ENCODE results near the gene C1R.

DNA sequence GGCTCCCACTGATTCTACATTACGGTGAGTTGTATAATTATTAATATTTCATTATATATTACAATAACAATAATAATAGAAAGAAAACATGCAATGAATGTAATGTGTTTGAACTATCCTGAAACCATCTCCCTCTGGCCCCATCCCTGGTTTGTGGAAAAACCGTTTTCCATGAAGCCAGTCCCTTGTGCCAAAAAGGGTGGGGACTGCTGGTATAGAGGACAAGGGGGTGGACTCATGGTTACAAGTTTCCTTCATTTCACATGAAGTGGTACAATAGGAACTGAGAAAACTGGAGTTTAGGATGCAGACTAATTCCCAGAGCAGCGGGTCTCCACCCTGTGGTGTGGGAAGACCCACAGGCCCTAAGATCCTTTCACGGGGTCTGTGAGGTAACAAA is 19.8 kb upstream of the C1R start:
- TF ChIP-seq, protein P1, sequence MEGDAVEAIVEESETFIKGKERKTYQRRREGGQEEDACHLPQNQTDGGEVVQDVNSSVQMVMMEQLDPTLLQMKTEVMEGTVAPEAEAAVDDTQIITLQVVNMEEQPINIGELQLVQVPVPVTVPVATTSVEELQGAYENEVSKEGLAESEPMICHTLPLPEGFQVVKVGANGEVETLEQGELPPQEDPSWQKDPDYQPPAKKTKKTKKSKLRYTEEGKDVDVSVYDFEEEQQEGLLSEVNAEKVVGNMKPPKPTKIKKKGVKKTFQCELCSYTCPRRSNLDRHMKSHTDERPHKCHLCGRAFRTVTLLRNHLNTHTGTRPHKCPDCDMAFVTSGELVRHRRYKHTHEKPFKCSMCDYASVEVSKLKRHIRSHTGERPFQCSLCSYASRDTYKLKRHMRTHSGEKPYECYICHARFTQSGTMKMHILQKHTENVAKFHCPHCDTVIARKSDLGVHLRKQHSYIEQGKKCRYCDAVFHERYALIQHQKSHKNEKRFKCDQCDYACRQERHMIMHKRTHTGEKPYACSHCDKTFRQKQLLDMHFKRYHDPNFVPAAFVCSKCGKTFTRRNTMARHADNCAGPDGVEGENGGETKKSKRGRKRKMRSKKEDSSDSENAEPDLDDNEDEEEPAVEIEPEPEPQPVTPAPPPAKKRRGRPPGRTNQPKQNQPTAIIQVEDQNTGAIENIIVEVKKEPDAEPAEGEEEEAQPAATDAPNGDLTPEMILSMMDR (IDR thresholded peaks at IDR 0.05; ENCODE audit: low read depth, low read length, poor library complexity, severe bottlenecking) = no peak
- TF ChIP-seq EZH2phosphoT487 (IDR thresholded peaks at IDR 0.05; ENCODE audit: borderline replicate concordance, low read length) = no peak

Measured in DOHH2 (cell line).